ENCODE data around the gene KDM2B. TPM values are rescaled to one million over a fixed set of nuclear protein-coding genes. Genes with fewer than 3 reads are reported as not detected.

Gene KDM2B
- total and polyA plus RNA-seq, 10 of the 15 experiments (the other 5 are each of a cell fraction or from before 2014, with no cell fraction given): 13.6 to 124 (median 40.4) TPM

DNA sequence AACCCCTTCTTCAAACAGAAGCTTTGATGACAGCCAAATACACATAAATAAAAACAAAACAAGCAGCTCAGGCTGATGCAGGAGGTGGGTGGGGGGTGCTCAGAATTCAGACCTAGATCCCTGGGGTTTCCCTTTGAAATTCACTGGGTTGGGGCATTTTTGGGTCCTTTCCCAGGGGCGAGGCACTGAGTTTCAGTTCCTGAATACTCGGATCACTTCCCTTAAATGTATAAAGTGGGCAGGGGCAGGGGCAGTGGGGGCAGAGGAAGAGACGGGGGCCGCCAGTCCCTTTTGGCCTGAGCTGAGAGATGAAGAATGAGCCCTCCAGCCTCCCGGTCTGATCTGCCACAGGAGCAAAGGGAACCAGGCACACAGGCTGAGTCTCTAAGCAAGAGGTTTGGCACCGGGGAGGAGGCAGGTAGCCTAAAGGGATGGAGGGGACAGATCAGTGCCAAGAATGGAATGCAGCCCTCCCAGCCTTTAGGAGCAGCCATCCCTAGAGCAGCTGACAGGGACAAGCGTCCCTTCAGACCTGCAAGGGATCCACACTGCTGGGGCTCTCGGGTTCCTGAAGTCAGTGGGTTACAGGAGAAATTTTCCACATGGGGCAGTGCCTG is 20.3 kb downstream of the KDM2B start (continued):
- TF ChIP-seq ATF3 (IDR thresholded peaks at IDR 0.05; ENCODE audit: borderline replicate concordance, extremely low read depth, low read depth, low read length) (no peak), ZNF687 (IDR thresholded peaks at IDR 0.05) (no peak; the same call in 1 of the 2 replicates), HDGF (IDR thresholded peaks at IDR 0.05) (no peak), RB1 (IDR thresholded peaks at IDR 0.05; ENCODE audit: borderline replicate concordance) (no peak), ZBTB11 (CRISPR knock-in tag; IDR thresholded peaks at IDR 0.05) (no peak), NFIC (IDR thresholded peaks at IDR 0.05; ENCODE audit: low read depth, low read length) (peak; percentile 91), POLR2AphosphoS5 (IDR thresholded peaks at IDR 0.05; ENCODE audit: low read length) (no peak), CEBPZ (IDR thresholded peaks at IDR 0.05; ENCODE audit: low read depth, low read length) (no peak), SREBF2 (IDR thresholded peaks at IDR 0.05; ENCODE audit: low read length) (no peak), RUNX3 (IDR thresholded peaks at IDR 0.05; ENCODE audit: low read length) (peak; percentile 69; the same call in 1 of the 2 replicates), STAT3 (IDR thresholded peaks at IDR 0.05; ENCODE audit: low read depth, low read length) (no peak), ZNF622 (IDR thresholded peaks at IDR 0.05) (no peak), PBX3 (IDR thresholded peaks at IDR 0.05; ENCODE audit: insufficient replicate concordance, low read depth, low read length) (no peak)
- TF ChIP-seq, protein P1, sequence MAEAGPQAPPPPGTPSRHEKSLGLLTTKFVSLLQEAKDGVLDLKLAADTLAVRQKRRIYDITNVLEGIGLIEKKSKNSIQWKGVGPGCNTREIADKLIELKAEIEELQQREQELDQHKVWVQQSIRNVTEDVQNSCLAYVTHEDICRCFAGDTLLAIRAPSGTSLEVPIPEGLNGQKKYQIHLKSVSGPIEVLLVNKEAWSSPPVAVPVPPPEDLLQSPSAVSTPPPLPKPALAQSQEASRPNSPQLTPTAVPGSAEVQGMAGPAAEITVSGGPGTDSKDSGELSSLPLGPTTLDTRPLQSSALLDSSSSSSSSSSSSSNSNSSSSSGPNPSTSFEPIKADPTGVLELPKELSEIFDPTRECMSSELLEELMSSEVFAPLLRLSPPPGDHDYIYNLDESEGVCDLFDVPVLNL (IDR thresholded peaks at IDR 0.05; ENCODE audit: low read depth, low read length): no peak

Measured in GM12878 (cell line).